OCI-LY3 (cell line): Measurements from ENCODE around the gene LNX1.

Experiments used
- CTCF ChIP-seq: fragments of 200-600, 300-600 bp; sonication (generic); IDR thresholded peaks from 2 replicates; pipeline ENCODE4 v1.5.1; 2014; ENCODE audit warnings: antibody characterized with exemption, low read length, low read depth
- EZH2phosphoT487 ChIP-seq: fragments of 200-600 bp; shearing (Covaris generic); IDR thresholded peaks from 2 replicates; pipeline ENCODE4 v1.6.1; 2018; ENCODE audit warnings: antibody characterized with exemption, mixed run types, low read depth

GRCh38 chr4:53545273-53545672 is 46.0 kb downstream of the LNX1 start:
- TF ChIP-seq CTCF (no peak), EZH2phosphoT487 (no peak)
